HepG2 (cell line): ENCODE results near the gene ACD. TPM values are rescaled to one million over a fixed set of nuclear protein-coding genes. Genes with fewer than 3 reads are reported as not detected.

Experiments used
- BCL3 ChIP-seq: sonication (generic); formaldehyde crosslinking; IDR thresholded peaks from 2 replicates; pipeline ENCODE4 v1.5.1; 2020; ENCODE audit warnings: mild to moderate bottlenecking, missing genetic modification reagents, moderate library complexity
- HMGXB4 ChIP-seq, 2 experiments: sonication (generic) in 1 of 2; formaldehyde crosslinking in 1 of 2; IDR thresholded peaks; 2 replicates each; pipeline versions ENCODE4 v1.4.0 to v1.6.1; 2018 to 2020; ENCODE audit warnings: missing genetic modification reagents in 2 of 2, borderline replicate concordance in 1 of 2, low read depth in 1 of 2, mild to moderate bottlenecking in 1 of 2, missing biosample characterization in 1 of 2
- MEF2D ChIP-seq: sonication (generic); formaldehyde crosslinking; IDR thresholded peaks from 2 replicates; pipeline ENCODE4 v1.5.1; 2020; ENCODE audit warnings: mild to moderate bottlenecking, missing genetic modification reagents
- MTERF4 ChIP-seq: sonication (generic); formaldehyde crosslinking; IDR thresholded peaks from 2 replicates; pipeline ENCODE4 v1.8.0; 2023; ENCODE audit warnings: mild to moderate bottlenecking, missing genetic modification reagents
- NFE2L1 ChIP-seq: sonication (generic); formaldehyde crosslinking; IDR thresholded peaks from 2 replicates; pipeline ENCODE4 v1.4.0; 2020; ENCODE audit warnings: missing genetic modification reagents, mild to moderate bottlenecking, borderline replicate concordance
- TCF12 ChIP-seq, 2 experiments: fragments of 450-650 bp in 1 of 2; sonication (generic) in 1 of 2; formaldehyde crosslinking in 1 of 2; IDR thresholded peaks; 2 replicates each; pipeline versions ENCODE4 v1.6.1 to v1.8.0; 2017 to 2022; ENCODE audit warnings: antibody characterized with exemption in 1 of 2, mild to moderate bottlenecking in 1 of 2, missing genetic modification reagents in 1 of 2, moderate library complexity in 1 of 2
- TEF ChIP-seq: sonication (generic); formaldehyde crosslinking; IDR thresholded peaks from 2 replicates; pipeline ENCODE4 v1.5.0; 2020; ENCODE audit warnings: missing genetic modification reagents
- XBP1 ChIP-seq: sonication (generic); formaldehyde crosslinking; IDR thresholded peaks from 2 replicates; pipeline ENCODE4 v1.5.0; 2020; ENCODE audit warnings: missing genetic modification reagents
- ZBTB2 ChIP-seq: sonication (generic); formaldehyde crosslinking; IDR thresholded peaks from 2 replicates; pipeline ENCODE4 v1.8.0; 2022; ENCODE audit warnings: low read depth, missing genetic modification reagents
- ZBTB38 ChIP-seq: sonication (generic); formaldehyde crosslinking; IDR thresholded peaks from 2 replicates; pipeline ENCODE4 v1.5.1; 2020; ENCODE audit warnings: mild to moderate bottlenecking, missing genetic modification reagents
- ZBTB7B ChIP-seq: sonication (generic); formaldehyde crosslinking; IDR thresholded peaks from 2 replicates; pipeline ENCODE4 v1.4.0; 2020; ENCODE audit warnings: missing genetic modification reagents
- ZFP36L1 ChIP-seq: sonication (generic); formaldehyde crosslinking; IDR thresholded peaks from 2 replicates; pipeline ENCODE4 v1.8.0; 2022; ENCODE audit warnings: mild to moderate bottlenecking, missing genetic modification reagents, moderate library complexity
- ZNF224 ChIP-seq: sonication (generic); formaldehyde crosslinking; IDR thresholded peaks from 2 replicates; pipeline ENCODE4 v1.5.0; 2020; ENCODE audit warnings: mild to moderate bottlenecking, missing genetic modification reagents
- ZNF331 ChIP-seq: sonication (generic); formaldehyde crosslinking; IDR thresholded peaks from 2 replicates; pipeline ENCODE4 v1.4.0; 2020; ENCODE audit warnings: missing genetic modification reagents
- ZNF337 ChIP-seq: sonication (generic); formaldehyde crosslinking; IDR thresholded peaks from 2 replicates; pipeline ENCODE4 v1.5.1; 2020; ENCODE audit warnings: missing genetic modification reagents, low read depth, mild to moderate bottlenecking, borderline replicate concordance
- ZNF510 ChIP-seq: sonication (generic); formaldehyde crosslinking; IDR thresholded peaks from 2 replicates; pipeline ENCODE4 v1.4.0; 2020; ENCODE audit warnings: low read depth, mild to moderate bottlenecking, missing genetic modification reagents
- ZNF552 ChIP-seq: sonication (generic); formaldehyde crosslinking; IDR thresholded peaks from 2 replicates; pipeline ENCODE4 v1.9.0; 2022; ENCODE audit warnings: missing genetic modification reagents, mild to moderate bottlenecking, borderline replicate concordance
- ZNF703 ChIP-seq: sonication (generic); formaldehyde crosslinking; IDR thresholded peaks from 2 replicates; pipeline ENCODE4 v1.5.1; 2020; ENCODE audit warnings: missing genetic modification reagents, mild to moderate bottlenecking, moderate library complexity, borderline replicate concordance
- ZNF747 ChIP-seq: sonication (generic); formaldehyde crosslinking; IDR thresholded peaks from 2 replicates; pipeline ENCODE4 v1.8.1; 2023; ENCODE audit warnings: missing genetic modification reagents, mild to moderate bottlenecking, borderline replicate concordance
- ZNF788 ChIP-seq: sonication (generic); formaldehyde crosslinking; IDR thresholded peaks from 2 replicates; pipeline ENCODE4 v1.5.0; 2020; ENCODE audit warnings: mild to moderate bottlenecking, missing genetic modification reagents, borderline replicate concordance
- ZSCAN21 ChIP-seq: sonication (generic); formaldehyde crosslinking; IDR thresholded peaks from 2 replicates; pipeline ENCODE4 v1.8.0; 2022; ENCODE audit warnings: mild to moderate bottlenecking, missing genetic modification reagents, moderate library complexity, borderline replicate concordance
- polyA plus RNA-seq, 8 experiments: library from polyadenylated mRNA; depleted of rRNA in 3 of 8; stranded (reverse) in 7 of 8; unstranded in 1 of 8; fragments of >200 nt; fragmentation: Illumina TruSeq in 4 of 8; extraction: Trizol in 4 of 8; gene quantifications; 2 replicates each; pipeline versions ENCODE4 v1.2.1 to v1.2.3, GENCODE V29; 2011 to 2016; ENCODE audit warnings: low read depth in 4 of 8, missing spikeins in 1 of 8, mixed read lengths in 1 of 8; ENCODE audit not compliant: insufficient read depth in 1 of 8
- total RNA-seq, 5 experiments: library from RNA; depleted of rRNA; stranded (reverse); fragments of >200 nt; fragmentation: Illumina TruSeq; extraction: Trizol; gene quantifications; 2 replicates each; pipeline ENCODE4 v1.2.3, GENCODE V29; 2016; ENCODE audit warnings: low read depth in 1 of 5

Gene ACD
- total and polyA plus RNA-seq, 2 of the 13 experiments (the other 11 are each of a cell fraction or from before 2014, with no cell fraction given), result 32.6 to 38.3 TPM

- TF ChIP-seq BCL3 (CRISPR knock-in tag) (peak; percentile 3; the same call in 1 of the 2 replicates), ZNF331 (CRISPR knock-in tag) (no peak; the same call in 1 of the 2 replicates), ZNF703 (CRISPR knock-in tag) (peak; percentile 73; the same call in 1 of the 2 replicates), ZNF788 (CRISPR knock-in tag) (peak; percentile 45; the same call in 1 of the 2 replicates), ZFP36L1 (CRISPR knock-in tag) (0 out of 2 replicates have a peak, but pooled peaks have one; percentile 25), ZBTB2 (peak; percentile 85), TCF12 (IDR thresholded peaks at IDR 0.05) (no peak), TCF12 (CRISPR knock-in tag; IDR thresholded peaks at IDR 0.05) (peak; percentile 73), ZNF747 (CRISPR knock-in tag) (no peak), ZBTB7B (CRISPR knock-in tag) (peak; percentile 61; the same call in 1 of the 2 replicates), TEF (CRISPR knock-in tag) (no peak), ZNF224 (CRISPR knock-in tag) (no peak; the same call in 1 of the 2 replicates), ZBTB38 (peak; percentile 23; the same call in 1 of the 2 replicates), ZNF510 (CRISPR knock-in tag) (no peak), ZSCAN21 (CRISPR knock-in tag) (peak; percentile 82), ZNF337 (CRISPR knock-in tag) (no peak), MEF2D (CRISPR knock-in tag) (peak; percentile 58; the same call in 1 of the 2 replicates), MTERF4 (0 out of 2 replicates have a peak, but pooled peaks have one; percentile 44), XBP1 (CRISPR knock-in tag) (no peak), ZNF552 (CRISPR knock-in tag) (peak; percentile 41), HMGXB4 (CRISPR knock-in tag; IDR thresholded peaks at IDR 0.05; ENCODE audit: borderline replicate concordance in 1 of 2, low read depth in 1 of 2) (peak in 1 of 2 experiments; percentile 2; a peak in 1 of 4 replicates), NFE2L1 (CRISPR knock-in tag) (no peak)
These were observed 6.0 kb upstream of the ACD start (continued) for GRCh38 chr16:67666032-67666551.
